ENCODE measurements around the gene ZNF777. TPM values are rescaled to one million over a fixed set of nuclear protein-coding genes. Genes with fewer than 3 reads are reported as not detected.

Gene ZNF777
- polyA plus RNA-seq, 3 donors, result 0.13 to 2.0 (median 0.25) TPM

DNA sequence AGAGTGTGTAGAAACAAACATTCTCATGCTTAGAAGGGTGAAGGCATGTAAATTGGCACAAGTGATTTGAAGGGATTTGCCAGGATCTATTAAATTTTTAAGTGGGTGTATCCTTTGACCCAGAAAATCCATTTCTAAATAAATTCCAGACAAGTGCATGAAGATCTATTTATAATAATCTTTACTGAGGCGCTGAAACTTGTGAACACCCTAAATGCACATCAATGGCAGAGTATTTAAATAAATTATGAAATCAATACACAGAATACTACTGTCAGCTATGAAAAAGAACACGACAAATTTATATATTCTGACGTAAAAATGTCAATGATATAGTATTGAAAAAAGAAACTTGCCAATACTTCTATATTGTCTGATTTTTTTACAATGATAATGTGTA, 17.9 kb downstream of the ZNF777 start:
- Histone ChIP-seq H3K27me3 (ENCODE audit: control insufficient read depth in 2 of 2, insufficient read depth in 2 of 2, low read length in 2 of 2) (no peaks in the 10 kb centered on the region), H3K4me3 (replicated peaks in 1 of 3; ENCODE audit: low read depth in 2 of 3, low read length in 3 of 3) (no peak overlapping the region), H4K20me1 (ENCODE audit: insufficient read depth, low read length) (no peaks in the 10 kb centered on the region), H2AFZ (ENCODE audit: insufficient read depth, low read depth, low read length, poor library complexity, severe bottlenecking) (no peak overlapping the region), H3K4me1 (ENCODE audit: control insufficient read depth in 1 of 2, insufficient read depth in 2 of 2, low read length in 2 of 2) (no peaks in the 10 kb centered on the region), H3K79me2 (ENCODE audit: insufficient read depth, low read length) (no peaks in the 10 kb centered on the region), H3K27ac (ENCODE audit: low read depth in 1 of 2, low read length in 2 of 2) (no peak overlapping the region), H3K36me3 (replicated peaks in 1 of 2; ENCODE audit: control insufficient read depth in 1 of 2, insufficient read depth in 2 of 2, low read length in 2 of 2) (peaks cover 19 to 31% of the 10 kb centered on the region in 2 donors), H3K4me2 (replicated peaks; ENCODE audit: extremely low read depth, low read length, poor library complexity, severe bottlenecking) (no peak overlapping the region), H3K9ac (ENCODE audit: insufficient read depth, low read length, poor library complexity, severe bottlenecking) (no peak overlapping the region), H3K9me3 (replicated peaks in 1 of 2; ENCODE audit: control insufficient read depth in 1 of 2, insufficient read depth in 1 of 2, low read length in 2 of 2) (no peaks in the 10 kb centered on the region)
- DNase-seq, result no peak
- H3K4me1 Mint-ChIP-seq, result no peaks in the 10 kb centered on the region
- no CpG with 5 or more reads among the region's 3 CpGs for WGBS (ENCODE audit: insufficient coverage)
- peaks cover 32 to 52% of the 10 kb centered on the region in 2 donors for H3K36me3 Mint-ChIP-seq
- peaks cover 0 to 1% (median 0%) of the 10 kb centered on the region in 3 donors for H3K27me3 Mint-ChIP-seq (ENCODE audit: low read depth in 3 of 3)
- TF ChIP-seq, protein P1, sequence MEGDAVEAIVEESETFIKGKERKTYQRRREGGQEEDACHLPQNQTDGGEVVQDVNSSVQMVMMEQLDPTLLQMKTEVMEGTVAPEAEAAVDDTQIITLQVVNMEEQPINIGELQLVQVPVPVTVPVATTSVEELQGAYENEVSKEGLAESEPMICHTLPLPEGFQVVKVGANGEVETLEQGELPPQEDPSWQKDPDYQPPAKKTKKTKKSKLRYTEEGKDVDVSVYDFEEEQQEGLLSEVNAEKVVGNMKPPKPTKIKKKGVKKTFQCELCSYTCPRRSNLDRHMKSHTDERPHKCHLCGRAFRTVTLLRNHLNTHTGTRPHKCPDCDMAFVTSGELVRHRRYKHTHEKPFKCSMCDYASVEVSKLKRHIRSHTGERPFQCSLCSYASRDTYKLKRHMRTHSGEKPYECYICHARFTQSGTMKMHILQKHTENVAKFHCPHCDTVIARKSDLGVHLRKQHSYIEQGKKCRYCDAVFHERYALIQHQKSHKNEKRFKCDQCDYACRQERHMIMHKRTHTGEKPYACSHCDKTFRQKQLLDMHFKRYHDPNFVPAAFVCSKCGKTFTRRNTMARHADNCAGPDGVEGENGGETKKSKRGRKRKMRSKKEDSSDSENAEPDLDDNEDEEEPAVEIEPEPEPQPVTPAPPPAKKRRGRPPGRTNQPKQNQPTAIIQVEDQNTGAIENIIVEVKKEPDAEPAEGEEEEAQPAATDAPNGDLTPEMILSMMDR (IDR thresholded peaks at IDR 0.05), result no peak
- H3K27ac Mint-ChIP-seq, result no peak overlapping the region
- H3K9me3 Mint-ChIP-seq, result no peaks in the 10 kb centered on the region
- H3K4me3 Mint-ChIP-seq, result no peak overlapping the region
- intact Hi-C loops (cut with micrococcal nuclease), result no loop called here

GRCh38 chr7:149440222-149440621, 20.6 kb downstream of the ZNF777 start:
- Histone ChIP-seq H3K36me3 (replicated peaks in 1 of 2; ENCODE audit: control insufficient read depth in 1 of 2, insufficient read depth in 2 of 2, low read length in 2 of 2) (peaks cover 10 to 26% of the 10 kb centered on the region in 2 donors), H3K27ac (ENCODE audit: low read depth in 1 of 2, low read length in 2 of 2) (no peak overlapping the region)

More at GRCh38 chr7:149440222-149440621, 20.6 kb downstream of the ZNF777 start:
- Mint-ChIP-seq H3K36me3 (peaks cover 27 to 42% of the 10 kb centered on the region in 2 donors), H3K4me3 (no peak overlapping the region), H3K9me3 (no peaks in the 10 kb centered on the region), H3K27me3 (ENCODE audit: low read depth in 3 of 3) (no peaks in the 10 kb centered on the region), H3K27ac (no peak overlapping the region), H3K4me1 (no peaks in the 10 kb centered on the region)
- intact Hi-C loops (cut with micrococcal nuclease), result no loop called here
- no peak overlapping the region for H3K9ac ChIP-seq (ENCODE audit: insufficient read depth, low read length, poor library complexity, severe bottlenecking)
- no peak for DNase-seq
- no peaks in the 10 kb centered on the region for H4K20me1 ChIP-seq (ENCODE audit: insufficient read depth, low read length)
- H3K79me2 ChIP-seq (ENCODE audit: insufficient read depth, low read length), result no peaks in the 10 kb centered on the region
- no peaks in the 10 kb centered on the region for H3K9me3 ChIP-seq (replicated peaks in 1 of 2; ENCODE audit: control insufficient read depth in 1 of 2, insufficient read depth in 1 of 2, low read length in 2 of 2)
- TF ChIP-seq, protein P1 (IDR thresholded peaks at IDR 0.05), result no peak
- H3K4me2 ChIP-seq (replicated peaks; ENCODE audit: extremely low read depth, low read length, poor library complexity, severe bottlenecking), result no peak overlapping the region
- H3K4me1 ChIP-seq (ENCODE audit: control insufficient read depth in 1 of 2, insufficient read depth in 2 of 2, low read length in 2 of 2), result no peaks in the 10 kb centered on the region
- no peak overlapping the region for H2AFZ ChIP-seq (ENCODE audit: insufficient read depth, low read depth, low read length, poor library complexity, severe bottlenecking)
- H3K4me3 ChIP-seq (replicated peaks in 1 of 3; ENCODE audit: low read depth in 2 of 3, low read length in 3 of 3), result no peak overlapping the region
- 85% methylated on average over 3 of the region's 4 CpGs for WGBS (ENCODE audit: insufficient coverage)
- H3K27me3 ChIP-seq (ENCODE audit: control insufficient read depth in 2 of 2, insufficient read depth in 2 of 2, low read length in 2 of 2), result no peaks in the 10 kb centered on the region
